HCT116 (cell line): ENCODE measurements around the gene MMP24. TPM values are rescaled to one million over a fixed set of nuclear protein-coding genes. Genes with fewer than 3 reads are reported as not detected.

ENCODE experiments used
- ATAC-seq: fragments of 200-7000 bp; cut with Tn5 transposase; 2 replicates; pipeline ENCODE4 v1.9.1; 2020; ENCODE audit warnings: mild to moderate bottlenecking, moderate library complexity
- BruUV-seq: library from RNA; stranded (reverse); fragments of 400-500 nt; replicated peaks from 2 replicates; lab custom pipeline; 2021; lab: Mats Ljungman, UMichigan
- CTCF ChIA-PET: fragments of 300-600 bp; sonication (Branson Sonifier 250); formaldehyde crosslinking; loops from one replicate; lab custom pipeline; 2021; ENCODE audit warnings: antibody characterized with exemption; lab: Charles Lee
- POLR2A ChIA-PET: fragments of 300-600, 350-600 bp; sonication (Branson Sonifier 250); formaldehyde crosslinking; loops from one replicate; lab custom pipeline; 2021; ENCODE audit warnings: antibody characterized with exemption; lab: Charles Lee
- RAD21 ChIA-PET, 2 experiments: fragments of 300-600 bp; sonication (Branson Sonifier 250); formaldehyde crosslinking; loops; one replicate each; lab custom pipeline; 2023; ENCODE audit warnings: low total read pairs in 2 of 2; ENCODE audit not compliant: uncharacterized antibody in 2 of 2, unreplicated experiment in 2 of 2, low non-redundant PET in 1 of 2; lab: Charles Lee
- DNase-seq: peaks from one replicate; pipeline ENCODE4 v3.0.0-alpha.2; 2010; ENCODE audit warnings: low read depth, low spot score
- H2AFZ ChIP-seq: fragments of 200-600 bp; shearing (Covaris generic), sonication (generic); 2 replicates; pipeline ENCODE4 v1.6.1; 2017; ENCODE audit warnings: low read depth, mixed run types, mixed read lengths, antibody characterized with exemption, low read length; ENCODE audit not compliant: poor library complexity, severe bottlenecking
- H3K27ac ChIP-seq: 2 replicates; pipeline ENCODE4 v1.5.1; 2012; ENCODE audit warnings: low read depth, low read length
- H3K27me3 ChIP-seq: fragments of 200-600 bp; sonication (generic); 2 replicates; pipeline ENCODE4 v1.6.1; 2016; ENCODE audit warnings: mixed run types, low read length, mixed read lengths; ENCODE audit not compliant: insufficient read depth
- H3K36me3 ChIP-seq, 2 experiments: fragments of 200-500 bp in 1 of 2; fragments of 200-600 bp in 1 of 2; sonication (Bioruptor generic) in 1 of 2; sonication (generic) in 1 of 2; 2 replicates each; pipeline versions ENCODE4 v1.5.1 to v1.6.1; 2014 to 2016; ENCODE audit warnings: low read length in 2 of 2, inconsistent platforms in 1 of 2, mixed read lengths in 1 of 2, mixed run types in 1 of 2; ENCODE audit not compliant: insufficient read depth in 2 of 2, control insufficient read depth in 1 of 2
- H3K4me1 ChIP-seq, 2 experiments: fragments of 200-600 bp in 1 of 2; sonication (generic) in 1 of 2; 2 replicates each; pipeline versions ENCODE4 v1.5.1 to v1.6.1; 2012 to 2017; ENCODE audit warnings: low read length in 2 of 2, inconsistent platforms in 1 of 2, mild to moderate bottlenecking in 1 of 2, mixed read lengths in 1 of 2, mixed run types in 1 of 2, moderate library complexity in 1 of 2; ENCODE audit not compliant: insufficient read depth in 2 of 2, control insufficient read depth in 1 of 2
- H3K4me2 ChIP-seq: fragments of 200-600 bp; sonication (generic); 2 replicates; pipeline ENCODE4 v1.6.1; 2017; ENCODE audit warnings: mixed run types, low read length, mixed read lengths
- H3K4me3 ChIP-seq, 2 experiments: fragments of 200-600 bp in 1 of 2; sonication (generic) in 1 of 2; replicated peaks in 1 of 2; 2 replicates each; pipeline ENCODE4 v1.5.1; 2011 to 2016; ENCODE audit warnings: low read length in 2 of 2, control low read depth in 1 of 2, low read depth in 1 of 2, mild to moderate bottlenecking in 1 of 2, mixed read lengths in 1 of 2, mixed run types in 1 of 2
- H3K79me2 ChIP-seq: fragments of 200-600 bp; sonication (generic); 2 replicates; pipeline ENCODE4 v1.6.1; 2017; ENCODE audit warnings: mild to moderate bottlenecking, mixed run types, low read length, moderate library complexity, mixed read lengths; ENCODE audit not compliant: insufficient read depth
- H3K9ac ChIP-seq: fragments of 200-600 bp; sonication (generic); 2 replicates; pipeline ENCODE4 v1.6.1; 2016; ENCODE audit warnings: low read length, mixed read lengths
- H3K9me2 ChIP-seq: fragments of 200-600 bp; sonication (generic), shearing (Covaris generic); 2 replicates; pipeline ENCODE4 v1.6.1; 2017; ENCODE audit warnings: mixed run types, mild to moderate bottlenecking, moderate library complexity; ENCODE audit not compliant: insufficient read depth
- H3K9me3 ChIP-seq, 2 experiments: fragments of 200-500 bp in 1 of 2; fragments of 200-600 bp in 1 of 2; sonication (Bioruptor generic) in 1 of 2; sonication (generic) in 1 of 2; 2 replicates each; pipeline ENCODE4 v1.6.1; 2014 to 2017; ENCODE audit warnings: low read length in 2 of 2, mixed read lengths in 2 of 2, inconsistent platforms in 1 of 2, low read depth in 1 of 2, mild to moderate bottlenecking in 1 of 2, mixed run types in 1 of 2, moderate library complexity in 1 of 2; ENCODE audit not compliant: control insufficient read depth in 1 of 2, insufficient read depth in 1 of 2
- H4K20me1 ChIP-seq: fragments of 200-600 bp; sonication (generic), shearing (Covaris generic); 2 replicates; pipeline ENCODE4 v1.6.1; 2017; ENCODE audit warnings: mixed run types, mild to moderate bottlenecking, moderate library complexity; ENCODE audit not compliant: insufficient read depth
- CEBPB ChIP-seq: IDR thresholded peaks from 2 replicates; pipeline ENCODE4 v1.6.1; 2012; ENCODE audit warnings: low read depth
- EGR1 ChIP-seq: IDR thresholded peaks from 2 replicates; pipeline ENCODE4 v1.6.1; 2012; ENCODE audit warnings: low read depth
- ELF1 ChIP-seq: IDR thresholded peaks from 2 replicates; pipeline ENCODE4 v1.6.1; 2012; ENCODE audit warnings: low read depth, borderline replicate concordance
- FOSL1 ChIP-seq: IDR thresholded peaks from 2 replicates; pipeline ENCODE4 v1.6.1; 2012; ENCODE audit warnings: low read depth
- MAX ChIP-seq: IDR thresholded peaks from 2 replicates; pipeline ENCODE4 v1.6.1; 2012
- POLR2A ChIP-seq: IDR thresholded peaks from 2 replicates; pipeline ENCODE4 v1.7.0; 2011; ENCODE audit warnings: borderline replicate concordance; ENCODE audit not compliant: insufficient read depth, insufficient read length; ENCODE audit errors: extremely low read depth
- SIN3A ChIP-seq: IDR thresholded peaks from 2 replicates; pipeline ENCODE4 v1.6.1; 2012; ENCODE audit warnings: low read depth
- YY1 ChIP-seq: IDR thresholded peaks from 2 replicates; pipeline ENCODE4 v1.6.1; 2011; ENCODE audit warnings: low read length, low read depth, moderate library complexity, mild to moderate bottlenecking; ENCODE audit not compliant: insufficient replicate concordance; ENCODE audit errors: extremely low read depth
- ZFX ChIP-seq: fragments of 450-650 bp; IDR thresholded peaks from 2 replicates; pipeline ENCODE4 v1.6.1; 2017
- ZNF274 ChIP-seq: fragments of 200-500 bp; sonication (Bioruptor generic); IDR thresholded peaks from 2 replicates; pipeline ENCODE4 v1.6.1; 2014; ENCODE audit warnings: mild to moderate bottlenecking, low read depth, low read length, inconsistent platforms
- intact Hi-C: fragments of 100-400 bp; cut with micrococcal nuclease; formaldehyde crosslinking; loops from 2 replicates; pipeline ENCODE4 v1.10.0; 2022
- total RNA-seq: library from RNA; stranded (reverse); gene quantifications from one replicate; pipeline ENCODE4 v1.2.1, GENCODE V29; 2021; ENCODE audit not compliant: unreplicated experiment
- TF ChIP-seq, protein P1 (sequence below): IDR thresholded peaks from 2 replicates; pipeline ENCODE4 v1.6.1; 2012; ENCODE audit warnings: low read depth
- TF ChIP-seq, protein P2 (sequence below): IDR thresholded peaks from 2 replicates; pipeline ENCODE4 v1.6.1; 2012

The MMP24 gene
- total RNA-seq, 1 experiment from 2014 or later, result not detected

DNA sequence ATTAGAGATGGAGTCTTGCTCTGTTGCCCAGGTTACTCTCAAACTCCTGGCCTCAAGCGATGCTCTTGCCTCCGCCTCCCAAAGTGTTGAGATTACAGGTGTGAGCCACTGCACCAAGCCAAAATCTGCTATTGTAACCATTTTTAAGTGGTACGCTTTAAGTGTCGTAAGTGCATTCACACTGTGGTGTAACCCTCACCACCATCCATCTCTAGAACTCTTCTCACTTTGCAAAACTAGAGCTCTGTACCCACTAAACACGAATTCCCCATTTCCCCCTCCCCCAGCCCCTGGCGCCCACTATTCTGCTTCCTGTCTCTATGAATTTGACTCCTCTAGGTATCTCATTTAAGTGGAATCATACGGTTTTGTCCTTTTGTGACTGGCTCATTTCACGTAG, 68.6 kb downstream of the MMP24 start:
- H3K4me1 ChIP-seq, result peaks cover 5 to 13% of the 10 kb centered on the region in 2 experiments; a peak in 2 of 4 replicates
- no peak overlapping the region for H3K27ac ChIP-seq
- H2AFZ ChIP-seq, result no peak overlapping the region
- ATAC-seq (no peak), DNase-seq (no peak)
- H3K79me2 ChIP-seq, result no peaks in the 10 kb centered on the region
- ChIA-PET CTCF (interaction anchor here (5.2 kb wide), 1 partner anchor 10 kb away, joined by 27 read pairs; no protein-coding TSS in a partner anchor), POLR2A (interaction anchor here (1.0 kb wide), 2 partner anchors 9 to 11 kb away, joined by 3 to 4 read pairs; no protein-coding TSS in a partner anchor), RAD21 (interaction anchor here in 1 of 2 experiments (0.8 kb wide), 1 partner anchor 11 kb away, joined by 3 read pairs; the partner anchor contains the start of gene EIF6)
- intact Hi-C loops, result no loop called here
- no peak overlapping the region for H3K4me2 ChIP-seq
- H4K20me1 ChIP-seq, result no peaks in the 10 kb centered on the region
- no peaks in the 10 kb centered on the region for H3K27me3 ChIP-seq
- BruUV-seq, result no TSS peak
- TF ChIP-seq ELF1, result no peak
- TF ChIP-seq SIN3A, result no peak
- TF ChIP-seq, protein P1, sequence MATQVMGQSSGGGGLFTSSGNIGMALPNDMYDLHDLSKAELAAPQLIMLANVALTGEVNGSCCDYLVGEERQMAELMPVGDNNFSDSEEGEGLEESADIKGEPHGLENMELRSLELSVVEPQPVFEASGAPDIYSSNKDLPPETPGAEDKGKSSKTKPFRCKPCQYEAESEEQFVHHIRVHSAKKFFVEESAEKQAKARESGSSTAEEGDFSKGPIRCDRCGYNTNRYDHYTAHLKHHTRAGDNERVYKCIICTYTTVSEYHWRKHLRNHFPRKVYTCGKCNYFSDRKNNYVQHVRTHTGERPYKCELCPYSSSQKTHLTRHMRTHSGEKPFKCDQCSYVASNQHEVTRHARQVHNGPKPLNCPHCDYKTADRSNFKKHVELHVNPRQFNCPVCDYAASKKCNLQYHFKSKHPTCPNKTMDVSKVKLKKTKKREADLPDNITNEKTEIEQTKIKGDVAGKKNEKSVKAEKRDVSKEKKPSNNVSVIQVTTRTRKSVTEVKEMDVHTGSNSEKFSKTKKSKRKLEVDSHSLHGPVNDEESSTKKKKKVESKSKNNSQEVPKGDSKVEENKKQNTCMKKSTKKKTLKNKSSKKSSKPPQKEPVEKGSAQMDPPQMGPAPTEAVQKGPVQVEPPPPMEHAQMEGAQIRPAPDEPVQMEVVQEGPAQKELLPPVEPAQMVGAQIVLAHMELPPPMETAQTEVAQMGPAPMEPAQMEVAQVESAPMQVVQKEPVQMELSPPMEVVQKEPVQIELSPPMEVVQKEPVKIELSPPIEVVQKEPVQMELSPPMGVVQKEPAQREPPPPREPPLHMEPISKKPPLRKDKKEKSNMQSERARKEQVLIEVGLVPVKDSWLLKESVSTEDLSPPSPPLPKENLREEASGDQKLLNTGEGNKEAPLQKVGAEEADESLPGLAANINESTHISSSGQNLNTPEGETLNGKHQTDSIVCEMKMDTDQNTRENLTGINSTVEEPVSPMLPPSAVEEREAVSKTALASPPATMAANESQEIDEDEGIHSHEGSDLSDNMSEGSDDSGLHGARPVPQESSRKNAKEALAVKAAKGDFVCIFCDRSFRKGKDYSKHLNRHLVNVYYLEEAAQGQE, result no peak
- TF ChIP-seq, all 23 proteins: peak for 0
- Histone ChIP-seq H3K9me3 (no peaks in the 10 kb centered on the region), H3K9me2 (no peaks in the 10 kb centered on the region), H3K9ac (no peak overlapping the region), H3K4me3 (no peak overlapping the region), H3K36me3 (no peaks in the 10 kb centered on the region)

DNA sequence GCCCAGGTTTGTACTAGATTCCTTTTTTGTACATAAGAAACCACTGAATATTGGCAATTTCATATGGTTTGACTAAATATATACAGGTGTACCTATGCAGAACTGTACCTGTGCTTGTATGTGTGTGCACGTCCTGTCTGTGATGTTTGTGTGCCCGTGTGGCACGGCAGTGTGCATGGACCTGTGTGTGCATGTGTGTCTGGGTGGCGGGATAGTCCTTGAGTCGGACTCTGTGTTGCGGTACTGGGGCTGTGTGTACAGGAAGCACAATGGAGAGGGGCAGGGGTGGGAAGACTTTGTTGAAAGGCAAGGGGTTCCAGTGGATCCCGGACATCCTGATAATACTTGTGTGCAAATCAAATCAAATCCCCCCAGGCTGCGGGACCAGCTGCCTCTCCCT, 69.2 kb downstream of the MMP24 start:
- intact Hi-C loops, result no loop called here
- no peak overlapping the region for H3K9ac ChIP-seq
- H3K4me3 ChIP-seq, result no peak overlapping the region
- CTCF ChIA-PET, result interaction anchor here (5.2 kb wide), 1 partner anchor 9 kb away, joined by 27 read pairs; no protein-coding TSS in a partner anchor
- H3K9me2 ChIP-seq, result no peaks in the 10 kb centered on the region
- H3K9me3 ChIP-seq, result no peaks in the 10 kb centered on the region
- H4K20me1 ChIP-seq, result no peaks in the 10 kb centered on the region
- no peaks in the 10 kb centered on the region for H3K79me2 ChIP-seq
- no peak overlapping the region for H2AFZ ChIP-seq
- no TSS peak for BruUV-seq
- RAD21 ChIA-PET, result interaction anchor here in 1 of 2 experiments (0.8 kb wide), 1 partner anchor 11 kb away, joined by 3 read pairs; the partner anchor contains the start of gene EIF6
- peaks cover 5 to 13% of the 10 kb centered on the region in 2 experiments; a peak in 2 of 4 replicates for H3K4me1 ChIP-seq
- no peak overlapping the region for H3K4me2 ChIP-seq
- POLR2A ChIA-PET, result interaction anchor here (1.0 kb wide), 2 partner anchors 8 to 10 kb away, joined by 3 to 4 read pairs; no protein-coding TSS in a partner anchor
- DNase-seq, result no peak
- no peaks in the 10 kb centered on the region for H3K36me3 ChIP-seq
- no peaks in the 10 kb centered on the region for H3K27me3 ChIP-seq
- H3K27ac ChIP-seq, result no peak overlapping the region
- ATAC-seq, result no peak
- no peak for TF ChIP-seq CEBPB
- no peak for TF ChIP-seq YY1
- no peak for TF ChIP-seq ZNF274
- TF ChIP-seq POLR2A, result no peak
- no peak for TF ChIP-seq SIN3A
- TF ChIP-seq, protein P1, result no peak
- no peak for TF ChIP-seq ELF1
- TF ChIP-seq, protein P2, sequence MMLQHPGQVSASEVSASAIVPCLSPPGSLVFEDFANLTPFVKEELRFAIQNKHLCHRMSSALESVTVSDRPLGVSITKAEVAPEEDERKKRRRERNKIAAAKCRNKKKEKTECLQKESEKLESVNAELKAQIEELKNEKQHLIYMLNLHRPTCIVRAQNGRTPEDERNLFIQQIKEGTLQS, result no peak
- no peak for TF ChIP-seq EGR1
- TF ChIP-seq ZFX, result no peak
- no peak for TF ChIP-seq MAX
- TF ChIP-seq FOSL1, result no peak
